ENCODE measurements around the gene FXYD6. TPM values are rescaled to one million over a fixed set of nuclear protein-coding genes. Genes with fewer than 3 reads are reported as not detected.
A peak's percentile ranks its signal among the peaks of the same experiment; 100 is the strongest.

The FXYD6 gene
- total RNA-seq, 2 donors from 2014 or later = not detected

GRCh38 chr11:117885777-117886176, 9.3 kb upstream of the FXYD6 start:
- H3K4me3 Mint-ChIP-seq = no peak overlapping the region
- no peaks in the 10 kb centered on the region for H3K9me3 Mint-ChIP-seq
- no peak overlapping the region for H3K27ac Mint-ChIP-seq
- H3K27me3 Mint-ChIP-seq = peaks cover 12 to 19% of the 10 kb centered on the region in 2 donors
- ATAC-seq (no peak), DNase-seq (ENCODE audit: low spot score) (peak; percentile 47)
- no peaks in the 10 kb centered on the region for H3K36me3 Mint-ChIP-seq
- H3K4me1 Mint-ChIP-seq (ENCODE audit: low read depth in 2 of 2) = no peaks in the 10 kb centered on the region

- Mint-ChIP-seq H3K27me3 (peaks cover 20 to 27% of the 10 kb centered on the region in 2 donors), H3K4me1 (ENCODE audit: low read depth in 2 of 2) (no peaks in the 10 kb centered on the region), H3K27ac (no peak overlapping the region), H3K9me3 (no peaks in the 10 kb centered on the region), H3K36me3 (no peaks in the 10 kb centered on the region), H3K4me3 (no peak overlapping the region)
- ATAC-seq (no peak), DNase-seq (ENCODE audit: low spot score) (no peak)
Measured at GRCh38 chr11:117884994-117885393, 8.5 kb upstream of the FXYD6 start.

- no peaks in the 10 kb centered on the region for H3K36me3 Mint-ChIP-seq
- no peak for ATAC-seq
- peaks cover 31 to 42% of the 10 kb centered on the region in 2 donors for H3K27me3 Mint-ChIP-seq
- no peak overlapping the region for H3K4me3 Mint-ChIP-seq
- no peaks in the 10 kb centered on the region for H3K9me3 Mint-ChIP-seq
- H3K27ac Mint-ChIP-seq = no peak overlapping the region
- no peaks in the 10 kb centered on the region for H3K4me1 Mint-ChIP-seq (ENCODE audit: low read depth in 2 of 2)
- no peak for DNase-seq (ENCODE audit: low spot score)
Measured at GRCh38 chr11:117883063-117883462, 6.6 kb upstream of the FXYD6 start.

- Mint-ChIP-seq H3K27me3 (peaks cover 34 to 48% of the 10 kb centered on the region in 2 donors), H3K4me1 (ENCODE audit: low read depth in 2 of 2) (no peaks in the 10 kb centered on the region), H3K4me3 (no peak overlapping the region), H3K9me3 (no peaks in the 10 kb centered on the region), H3K27ac (no peak overlapping the region), H3K36me3 (no peaks in the 10 kb centered on the region)
- ATAC-seq = no peak
- no peak for DNase-seq (ENCODE audit: low spot score)
Measured at GRCh38 chr11:117882311-117882905, 6.0 kb upstream of the FXYD6 start.

GRCh38 chr11:117881217-117881616, 4.8 kb upstream of the FXYD6 start:
- Mint-ChIP-seq H3K27me3 (peaks cover 42 to 57% of the 10 kb centered on the region in 2 donors), H3K4me3 (no peak overlapping the region), H3K9me3 (no peaks in the 10 kb centered on the region), H3K4me1 (ENCODE audit: low read depth in 2 of 2) (peaks cover 1% of the 10 kb centered on the region in 2 donors), H3K27ac (no peak overlapping the region), H3K36me3 (no peaks in the 10 kb centered on the region)
- DNase-seq (ENCODE audit: low spot score) = peak; percentile 22
- no peak for ATAC-seq

GRCh38 chr11:117879516-117880480, 3.3 kb upstream of the FXYD6 start:
- Mint-ChIP-seq H3K27ac (no peak overlapping the region), H3K36me3 (peaks cover 5% of the 10 kb centered on the region), H3K27me3 (peaks cover 50 to 66% of the 10 kb centered on the region in 2 donors), H3K9me3 (no peaks in the 10 kb centered on the region), H3K4me1 (ENCODE audit: low read depth in 2 of 2) (peaks cover 11 to 15% of the 10 kb centered on the region in 2 donors), H3K4me3 (no peak overlapping the region)
- DNase-seq (ENCODE audit: low spot score) (peak; percentile 52), ATAC-seq (peak in 1 of 2 donors; percentile 21)

GRCh38 chr11:117878939-117879475, 2.5 kb upstream of the FXYD6 start:
- no peaks in the 10 kb centered on the region for H3K9me3 Mint-ChIP-seq
- H3K27me3 Mint-ChIP-seq = peaks cover 52 to 71% of the 10 kb centered on the region in 2 donors
- DNase-seq (ENCODE audit: low spot score) (no peak), ATAC-seq (no peak)
- no peak overlapping the region for H3K27ac Mint-ChIP-seq
- no peak overlapping the region for H3K4me3 Mint-ChIP-seq
- peaks cover 6% of the 10 kb centered on the region for H3K36me3 Mint-ChIP-seq
- H3K4me1 Mint-ChIP-seq (ENCODE audit: low read depth in 2 of 2) = peaks cover 13 to 16% of the 10 kb centered on the region in 2 donors

GRCh38 chr11:117878314-117878938, 2.0 kb upstream of the FXYD6 start:
- H3K4me1 Mint-ChIP-seq (ENCODE audit: low read depth in 2 of 2) = peaks cover 16 to 17% of the 10 kb centered on the region in 2 donors
- DNase-seq (ENCODE audit: low spot score) (peak; percentile 44), ATAC-seq (no peak)
- peaks cover 57 to 77% of the 10 kb centered on the region in 2 donors for H3K27me3 Mint-ChIP-seq
- H3K9me3 Mint-ChIP-seq = no peaks in the 10 kb centered on the region
- H3K27ac Mint-ChIP-seq = no peak overlapping the region
- H3K4me3 Mint-ChIP-seq = no peak overlapping the region
- peaks cover 6% of the 10 kb centered on the region for H3K36me3 Mint-ChIP-seq

GRCh38 chr11:117877120-117877784, 794 bp upstream of the FXYD6 start:
- ATAC-seq (no peak), DNase-seq (ENCODE audit: low spot score) (peak; percentile 49)
- Mint-ChIP-seq H3K27ac (no peak overlapping the region), H3K27me3 (peaks cover 62 to 84% of the 10 kb centered on the region in 2 donors), H3K4me1 (ENCODE audit: low read depth in 2 of 2) (peaks cover 16 to 19% of the 10 kb centered on the region in 2 donors), H3K9me3 (no peaks in the 10 kb centered on the region), H3K4me3 (no peak overlapping the region), H3K36me3 (peaks cover 6% of the 10 kb centered on the region)

- Mint-ChIP-seq H3K4me1 (ENCODE audit: low read depth in 2 of 2) (peaks cover 16 to 19% of the 10 kb centered on the region in 2 donors), H3K27me3 (peaks cover 63 to 81% of the 10 kb centered on the region in 2 donors), H3K27ac (no peak overlapping the region), H3K9me3 (no peaks in the 10 kb centered on the region), H3K36me3 (peaks cover 6% of the 10 kb centered on the region), H3K4me3 (peak overlapping the region; percentile 58)
- DNase-seq (ENCODE audit: low spot score) (no peak), ATAC-seq (no peak)
Measured at GRCh38 chr11:117876059-117876340, 458 bp downstream of the FXYD6 start.

GRCh38 chr11:117875382-117876058, 938 bp downstream of the FXYD6 start:
- H3K4me1 Mint-ChIP-seq (ENCODE audit: low read depth in 2 of 2) = peaks cover 16 to 19% of the 10 kb centered on the region in 2 donors
- H3K27ac Mint-ChIP-seq = no peak overlapping the region
- H3K4me3 Mint-ChIP-seq = peak overlapping the region; percentile 58
- peaks cover 60 to 76% of the 10 kb centered on the region in 2 donors for H3K27me3 Mint-ChIP-seq
- DNase-seq (ENCODE audit: low spot score) (peak; percentile 39), ATAC-seq (no peak)
- no peaks in the 10 kb centered on the region for H3K9me3 Mint-ChIP-seq
- peaks cover 6% of the 10 kb centered on the region for H3K36me3 Mint-ChIP-seq

GRCh38 chr11:117874910-117875381, 1.5 kb downstream of the FXYD6 start:
- peak in 1 of 2 donors; percentile 36 for ATAC-seq
- H3K4me3 Mint-ChIP-seq = peak overlapping the region; percentile 58
- H3K4me1 Mint-ChIP-seq (ENCODE audit: low read depth in 2 of 2) = peaks cover 16 to 19% of the 10 kb centered on the region in 2 donors
- H3K36me3 Mint-ChIP-seq = peaks cover 6% of the 10 kb centered on the region
- H3K27me3 Mint-ChIP-seq = peaks cover 54 to 70% of the 10 kb centered on the region in 2 donors
- H3K27ac Mint-ChIP-seq = no peak overlapping the region
- peak; percentile 1 for DNase-seq (ENCODE audit: low spot score)
- H3K9me3 Mint-ChIP-seq = no peaks in the 10 kb centered on the region

All from natural killer cell treated with Interleukin-12 subunit alpha and Interleukin-12 subunit beta and Interleukin-15 and Interleukin-18, amount 100 ng/mL, for 72 hours (primary cell).